Stimulated activated CD8-positive, alpha-beta memory T cell treated with anti-CD3 and anti-CD28 coated beads, Interleukin-7, amount 100 ng/mL, for 4 hours (primary cell): ENCODE measurements around the gene PKDREJ.
"Not testable (repeated sequence)": the region's sequence is repeated elsewhere in the genome, so short reads cannot be mapped to it uniquely, and the experiment has no call there.

ENCODE experiments used
- DNase-seq, 2 donors: peaks; one replicate each; pipeline ENCODE4 v3.0.0-alpha.2; 2020; ENCODE audit warnings: low read depth in 2 of 2

The PKDREJ gene

DNA sequence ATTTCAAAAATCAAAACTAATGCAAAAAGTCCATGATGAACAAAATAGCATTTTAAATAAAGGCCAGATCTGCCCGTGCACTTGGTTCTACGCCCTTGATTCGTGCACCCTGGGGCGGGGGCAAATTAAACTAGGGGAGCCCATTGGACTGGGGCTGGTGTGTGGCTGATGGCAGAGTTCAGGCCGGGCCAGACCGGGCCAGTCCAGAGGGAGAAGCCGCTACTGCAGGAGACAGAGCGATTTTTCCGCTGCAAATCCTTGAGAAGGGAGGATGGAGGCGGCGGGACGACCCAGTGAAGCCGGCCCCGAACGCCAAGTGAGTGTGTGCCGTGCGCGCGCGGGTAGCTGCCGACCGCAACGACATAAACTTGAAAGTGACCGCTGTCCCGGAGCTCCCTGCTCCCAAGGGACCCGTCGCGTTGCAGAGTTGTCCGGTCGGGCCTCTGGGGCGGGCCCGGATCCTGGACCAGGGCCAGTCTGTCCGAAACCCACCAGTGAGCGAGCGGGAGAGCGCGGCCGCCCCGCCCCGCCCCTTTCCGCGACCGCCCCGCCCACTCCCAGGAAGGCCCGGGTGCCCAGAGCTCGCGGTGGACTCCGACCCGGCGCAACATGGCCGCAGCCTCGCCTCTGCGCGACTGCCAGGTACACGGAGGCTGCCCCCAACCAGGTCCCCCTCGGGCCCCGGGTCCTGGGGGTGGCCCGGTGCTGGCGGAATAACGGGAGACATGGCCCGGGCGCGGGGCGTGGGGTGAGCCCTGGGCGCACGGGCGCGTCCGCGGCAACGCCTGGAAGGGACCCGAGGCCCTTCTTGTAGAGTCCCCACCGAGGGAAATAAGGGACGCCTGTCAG is 4.5 kb upstream of the PKDREJ start, which contains the start of gene TTC38:
TTC38 (plus strand) TSS at position 578 of the 849 bp plus-strand sequence; CDS start at position 610, 32 bp downstream.
- peak in 1 of 2 donors; percentile 53 for DNase-seq

DNA sequence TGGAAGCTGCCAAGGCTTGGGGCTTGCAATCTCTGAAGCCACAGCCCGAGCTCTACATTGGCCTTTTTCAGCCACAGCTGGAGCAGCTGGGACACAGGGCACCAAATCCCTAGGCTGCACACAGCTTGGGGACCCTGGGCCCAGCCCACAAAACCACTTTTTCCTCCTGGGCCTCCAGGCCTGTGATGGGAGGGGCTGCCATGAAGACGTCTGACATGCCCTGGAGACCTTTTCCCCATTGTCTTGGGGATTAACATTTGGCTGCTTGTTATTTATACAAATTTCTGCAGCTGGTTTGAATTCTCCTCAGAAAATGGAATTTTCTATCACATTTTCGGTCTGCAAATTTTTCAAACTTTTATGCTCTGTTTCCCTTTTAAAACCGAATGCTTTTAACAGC is 2.5 kb upstream of the PKDREJ start:
- DNase-seq = not testable (repeated sequence)

DNA sequence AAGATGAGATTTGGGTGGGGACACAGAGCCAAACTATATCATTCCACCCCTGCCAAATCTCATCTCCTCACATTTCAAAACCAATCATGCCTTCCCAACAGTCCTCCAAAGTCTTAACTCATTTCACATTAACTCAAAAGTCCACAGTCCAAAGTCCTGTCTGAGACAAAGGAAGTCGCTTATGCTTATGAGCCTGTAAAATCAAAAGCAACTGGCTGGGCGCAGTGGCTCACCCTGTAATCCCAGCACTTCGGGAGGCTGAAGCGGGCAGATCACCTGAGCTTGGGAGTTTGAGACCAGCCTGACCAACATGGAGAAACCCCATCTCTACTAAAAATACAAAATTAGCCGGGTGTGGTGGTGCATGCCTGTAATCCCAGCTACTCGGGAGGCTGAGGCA is 1.4 kb upstream of the PKDREJ start:
- not testable (repeated sequence) for DNase-seq

DNA sequence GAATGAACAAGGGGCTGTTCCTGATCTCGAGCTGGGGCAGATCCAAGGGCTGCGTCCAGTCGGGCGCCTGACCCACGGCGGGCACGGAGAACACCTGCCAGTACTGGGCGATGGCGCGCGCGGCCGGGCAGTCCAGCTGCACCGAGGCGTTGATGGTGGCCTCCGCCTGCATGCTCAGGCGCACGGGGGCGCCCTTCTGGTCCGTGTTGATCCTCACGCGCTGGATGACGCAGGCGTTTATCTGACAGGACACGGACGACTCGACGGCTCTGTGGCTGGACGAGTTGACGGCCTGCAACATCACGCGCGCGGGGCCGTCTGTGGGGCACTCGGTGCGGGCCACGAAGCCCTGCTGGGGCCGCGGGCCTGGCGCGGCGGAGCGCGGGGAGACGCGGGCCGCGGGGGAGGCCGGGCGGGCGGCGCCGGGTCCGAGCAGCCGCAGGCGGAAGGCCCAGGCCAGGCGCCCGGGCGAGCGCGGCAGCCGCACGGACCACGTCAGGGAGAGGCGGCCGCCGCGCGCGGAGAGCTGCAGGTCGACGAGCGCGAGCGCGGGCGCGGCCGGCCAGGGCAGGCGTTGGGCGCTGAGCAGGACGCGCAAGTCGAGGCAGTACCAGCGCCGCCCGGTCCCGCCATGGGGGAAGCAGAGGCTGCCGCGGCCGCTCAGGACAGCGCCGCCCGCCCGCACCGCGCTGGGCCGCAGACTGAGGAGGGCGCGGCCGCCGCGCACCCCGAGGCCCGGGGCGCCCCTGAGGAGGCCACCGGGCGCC is 511 bp downstream of the PKDREJ start:
- peak in 1 of 2 donors; percentile 27 for DNase-seq

DNA sequence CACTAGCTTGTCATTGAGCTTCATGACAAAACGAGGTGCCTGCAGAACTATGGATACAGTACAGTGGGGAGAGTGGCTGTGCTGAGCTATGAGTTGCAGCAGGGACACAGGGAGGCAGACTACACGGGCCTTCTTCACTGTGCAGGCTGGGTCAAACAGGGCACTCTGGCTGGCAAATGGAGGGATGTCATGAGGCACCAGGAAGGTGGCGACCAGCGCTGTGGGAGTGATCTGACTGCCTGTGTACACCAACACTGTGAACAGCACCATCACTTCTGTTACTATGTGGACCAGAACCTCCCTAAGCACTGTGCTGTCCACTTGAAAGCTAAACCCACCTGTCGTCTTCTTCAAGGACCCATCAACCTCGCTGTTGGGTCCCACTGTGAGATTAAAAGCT is 3.1 kb downstream of the PKDREJ start:
- no peak for DNase-seq

DNA sequence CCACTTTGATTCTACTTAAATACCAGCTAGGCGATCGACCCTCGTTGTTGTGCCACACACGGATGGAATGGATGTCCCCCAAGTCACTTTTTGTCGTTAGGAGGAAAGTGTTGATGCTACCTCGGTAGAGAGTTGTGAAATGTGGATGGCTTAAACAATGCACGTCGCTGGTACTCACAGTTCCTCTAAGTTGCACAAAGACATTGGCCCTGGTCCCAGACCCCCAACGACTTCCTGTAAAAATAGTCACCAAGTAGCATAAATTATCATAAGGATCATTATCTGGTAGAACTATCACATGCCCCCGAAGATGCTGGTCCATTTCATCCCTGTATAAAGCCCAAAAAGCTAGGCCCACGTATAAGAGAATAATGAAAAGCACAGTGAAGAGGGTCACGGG is 3.8 kb downstream of the PKDREJ start:
- DNase-seq = no peak

DNA sequence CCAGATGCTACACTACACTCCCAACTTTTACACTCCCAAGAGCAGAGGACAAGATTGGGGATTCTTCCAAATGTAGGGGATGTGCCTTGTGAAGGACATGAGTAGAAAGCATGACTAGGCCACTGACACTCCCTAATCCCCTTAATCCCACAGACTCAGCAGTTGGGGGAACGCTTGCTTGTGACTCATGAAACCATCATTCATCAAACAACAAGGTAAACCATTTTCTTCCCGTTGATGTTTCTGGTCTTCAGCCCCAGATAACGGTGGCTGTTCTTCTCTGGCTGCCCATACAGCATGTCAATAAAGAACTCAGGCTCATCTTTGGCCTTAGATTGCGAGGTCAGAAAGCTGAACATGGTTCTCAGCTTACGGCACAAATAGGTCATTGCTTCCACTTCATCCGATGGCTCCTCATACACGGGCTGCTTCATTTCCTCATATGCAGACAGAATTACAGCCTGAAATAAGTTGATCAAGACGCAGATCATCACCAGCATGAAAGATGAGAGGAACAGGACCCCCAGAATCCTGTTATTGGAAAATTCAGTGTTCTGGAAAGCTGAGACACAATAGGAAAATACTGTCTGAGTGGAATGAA is 6.7 kb downstream of the PKDREJ start:
- no peak for DNase-seq

DNA sequence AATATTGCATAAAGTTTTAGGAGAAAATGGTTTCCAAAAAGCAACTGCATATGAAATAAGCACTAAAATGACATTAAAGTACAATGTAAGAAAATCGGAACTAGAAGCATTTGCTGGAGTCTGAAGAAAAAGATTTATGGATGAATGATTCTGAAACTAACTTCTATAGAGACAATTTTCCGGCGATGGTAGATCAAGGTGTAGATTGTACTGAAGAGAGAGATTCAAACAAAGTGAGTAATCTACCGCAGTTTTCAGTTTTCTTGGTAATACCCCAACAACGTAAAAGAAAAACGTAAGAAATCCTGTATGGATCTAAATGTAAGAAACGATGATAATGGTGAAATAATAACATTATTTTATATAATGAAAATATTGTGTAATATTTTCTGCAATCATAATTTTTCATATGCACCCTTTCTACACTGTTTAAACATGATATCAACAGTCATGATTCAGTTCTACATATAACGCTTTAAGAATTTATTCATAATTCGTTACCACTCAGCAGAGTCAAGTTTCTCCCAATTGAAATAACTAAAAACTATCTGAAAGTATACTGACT is 11.2 kb downstream of the PKDREJ start:
- DNase-seq = no peak

DNA sequence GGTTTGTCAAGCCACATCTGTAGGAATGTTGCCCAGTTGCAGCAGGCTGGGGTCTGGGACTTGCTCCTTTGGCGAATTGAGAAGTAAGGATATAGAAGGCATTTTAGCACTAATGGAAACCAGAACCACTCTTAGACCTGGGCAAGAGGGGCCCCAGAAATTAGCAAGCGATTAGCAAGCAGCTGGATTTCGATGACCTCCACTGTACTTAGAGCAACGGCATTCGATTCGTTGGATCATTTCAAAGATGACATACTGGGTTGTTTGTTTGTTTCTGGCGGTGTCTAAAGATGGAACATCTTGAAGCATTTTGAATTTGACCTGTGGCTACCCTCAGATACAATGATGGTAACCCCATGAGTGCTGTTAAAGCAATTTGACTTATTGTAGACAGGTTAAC is 11.9 kb downstream of the PKDREJ start:
- no peak for DNase-seq

DNA sequence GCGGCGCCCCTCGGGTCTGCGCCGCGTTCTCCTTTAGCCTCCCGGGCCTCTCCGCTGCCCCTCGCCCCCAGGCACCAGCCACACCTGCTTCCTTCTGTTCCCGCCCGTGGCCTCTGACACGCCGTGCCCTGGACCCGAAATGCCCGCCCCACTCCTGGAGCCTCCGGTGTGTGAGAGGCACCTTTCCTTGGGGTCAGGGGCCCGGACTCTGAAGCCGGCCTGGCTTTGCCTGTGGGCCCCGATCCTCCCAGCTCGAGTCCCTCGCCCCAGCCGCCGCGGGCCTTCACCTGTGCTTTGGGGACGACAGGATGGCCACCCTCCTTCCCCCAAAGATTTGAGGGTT is 12.4 kb downstream of the PKDREJ start:
- DNase-seq = no peak

DNA sequence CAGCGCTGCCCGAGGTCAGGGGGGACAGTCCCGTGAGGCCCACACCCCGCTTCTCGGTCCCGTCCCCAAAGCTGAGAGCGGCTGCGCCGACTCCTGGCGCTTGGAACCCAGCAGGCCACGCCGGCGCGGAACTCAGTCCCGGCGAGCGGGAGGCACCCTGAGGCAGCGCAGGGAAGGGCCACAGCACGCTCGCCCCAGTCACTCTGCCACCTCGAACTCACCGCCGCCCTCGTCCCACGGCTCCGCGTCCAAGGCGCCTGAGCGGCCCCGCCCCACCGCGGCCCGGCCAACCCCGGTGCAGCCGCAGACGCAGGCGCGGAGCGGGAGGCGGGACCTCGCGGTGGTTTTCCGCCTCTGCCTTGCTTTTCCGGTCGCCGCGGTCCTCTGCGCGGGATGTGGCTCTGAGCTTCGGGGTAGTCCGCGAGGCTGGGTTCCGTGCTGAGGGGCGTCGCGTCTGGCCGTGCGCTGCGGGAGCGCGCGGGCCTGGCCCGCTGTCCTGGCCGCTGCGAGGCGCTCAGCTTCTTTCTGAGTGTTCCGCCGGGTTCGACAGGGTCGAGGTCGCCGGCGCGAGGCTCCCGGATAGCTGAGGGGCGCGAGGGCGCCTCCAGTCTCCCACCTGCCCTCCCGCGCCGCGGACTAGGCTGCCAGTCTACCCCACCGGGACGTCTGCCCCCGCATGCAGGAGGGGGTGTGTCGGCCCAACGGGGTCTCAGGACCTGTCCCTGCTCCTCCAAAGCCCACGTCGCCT is 12.9 kb downstream of the PKDREJ start, which contains the start of gene CDPF1:
CDPF1 (minus strand) TSS at position 259 of the 748 bp plus-strand sequence. CDS start 2,009 bp downstream, outside the sequence.
- DNase-seq = peak; percentile 77 to 93

DNA sequence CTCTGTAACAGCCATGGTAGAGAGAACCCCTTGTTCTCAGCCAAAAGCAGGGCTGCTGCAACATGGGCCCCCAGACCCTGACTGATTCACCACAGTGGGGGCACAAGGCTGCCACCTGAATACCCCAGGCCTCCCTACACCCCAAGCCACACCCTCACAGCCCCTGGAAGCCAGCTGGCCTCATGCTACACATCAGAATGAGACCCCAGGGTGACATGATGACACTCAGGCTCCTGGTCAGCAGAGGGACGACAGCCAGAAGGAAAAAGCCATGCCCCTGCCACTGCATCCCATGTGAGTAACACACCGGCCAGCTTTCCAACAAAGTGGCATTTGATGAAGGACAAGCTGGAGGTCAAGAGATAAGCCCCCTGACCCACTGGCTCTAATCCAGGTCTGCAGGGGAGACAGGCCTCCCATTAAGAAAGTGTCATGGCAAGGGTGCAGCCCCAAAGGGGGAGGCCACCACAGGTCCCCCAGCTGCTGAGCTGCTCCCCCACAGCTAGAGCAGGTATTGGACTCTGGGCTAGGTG is 15.6 kb downstream of the PKDREJ start:
- no peak for DNase-seq

DNA sequence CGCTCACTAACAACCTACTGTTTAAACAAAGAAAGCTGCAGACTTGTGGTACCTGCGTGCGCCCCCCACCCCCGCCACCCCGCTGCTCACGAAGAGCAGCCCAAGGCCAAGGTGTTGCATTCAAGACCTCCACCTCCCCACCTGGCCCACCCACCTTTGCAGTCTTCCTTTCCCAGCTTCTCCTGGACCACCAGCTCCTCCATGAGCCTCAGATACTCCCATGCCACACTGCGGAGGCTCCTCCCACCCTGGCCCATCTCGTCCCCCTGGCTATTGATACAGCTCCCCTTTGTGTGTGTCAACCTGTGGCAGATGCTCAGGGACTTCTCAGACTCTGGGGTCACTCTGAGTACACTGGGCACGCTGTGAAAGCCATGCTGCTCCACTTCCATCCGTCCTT is 17.0 kb downstream of the PKDREJ start:
- no peak for DNase-seq

DNA sequence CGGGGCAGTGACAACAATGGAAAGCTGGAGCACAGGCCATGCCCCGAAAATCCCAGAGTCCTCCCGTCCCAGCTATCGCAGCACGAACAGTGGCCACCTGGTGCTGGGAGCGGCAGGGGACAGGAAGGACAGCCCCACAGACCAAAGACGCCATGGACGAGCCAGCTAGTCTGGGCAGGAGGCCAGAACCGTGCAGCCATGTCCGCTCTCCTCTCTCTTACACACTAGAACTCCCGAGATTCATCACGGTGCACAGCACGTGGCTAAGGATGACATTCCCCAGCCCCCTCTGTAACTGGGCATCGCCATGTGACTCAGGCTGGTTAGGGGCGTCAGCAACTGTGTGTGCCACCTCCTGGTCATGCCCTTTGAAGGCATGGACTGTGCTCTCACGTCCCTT is 17.6 kb downstream of the PKDREJ start:
- DNase-seq = no peak

DNA sequence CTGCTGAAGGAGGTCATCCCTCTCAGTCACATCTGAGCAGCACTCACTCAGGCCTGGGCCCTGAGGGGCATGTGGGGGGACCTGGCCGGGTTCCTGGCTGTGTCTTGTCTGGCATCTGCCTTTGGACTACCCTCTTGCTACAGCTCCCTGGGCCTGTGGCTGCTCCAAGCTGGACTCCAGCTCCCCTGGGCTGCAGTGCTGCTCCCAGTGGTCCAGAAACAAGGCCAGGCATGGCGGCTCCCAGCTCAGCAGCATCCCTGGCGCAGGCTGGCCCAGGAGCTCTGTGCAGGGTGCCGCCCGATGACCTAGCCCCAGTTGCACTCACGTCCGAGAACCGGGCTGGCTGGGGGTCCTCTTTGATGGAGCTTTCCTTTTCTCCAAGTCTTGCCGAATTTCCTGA is 18.4 kb downstream of the PKDREJ start:
- no peak for DNase-seq

DNA sequence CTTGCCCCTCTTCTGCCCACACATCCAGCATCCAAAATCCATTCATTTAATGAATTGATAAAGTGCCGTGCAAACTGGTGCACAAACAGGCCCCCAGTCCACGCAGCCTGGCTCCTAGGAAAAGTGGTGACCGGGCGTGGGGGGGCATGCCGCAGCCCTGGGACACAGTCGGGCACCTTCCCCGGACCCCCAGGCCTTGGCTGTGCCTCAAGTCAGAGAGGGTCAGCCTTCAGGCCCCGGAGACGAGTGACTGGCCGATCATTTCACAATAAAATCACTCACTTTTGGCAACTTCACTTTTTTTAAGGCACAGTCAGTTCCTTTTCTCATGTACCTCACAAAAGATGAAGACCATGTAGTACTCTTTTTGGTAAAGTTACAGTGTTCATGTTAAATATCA is 21.1 kb downstream of the PKDREJ start:
- DNase-seq = no peak

DNA sequence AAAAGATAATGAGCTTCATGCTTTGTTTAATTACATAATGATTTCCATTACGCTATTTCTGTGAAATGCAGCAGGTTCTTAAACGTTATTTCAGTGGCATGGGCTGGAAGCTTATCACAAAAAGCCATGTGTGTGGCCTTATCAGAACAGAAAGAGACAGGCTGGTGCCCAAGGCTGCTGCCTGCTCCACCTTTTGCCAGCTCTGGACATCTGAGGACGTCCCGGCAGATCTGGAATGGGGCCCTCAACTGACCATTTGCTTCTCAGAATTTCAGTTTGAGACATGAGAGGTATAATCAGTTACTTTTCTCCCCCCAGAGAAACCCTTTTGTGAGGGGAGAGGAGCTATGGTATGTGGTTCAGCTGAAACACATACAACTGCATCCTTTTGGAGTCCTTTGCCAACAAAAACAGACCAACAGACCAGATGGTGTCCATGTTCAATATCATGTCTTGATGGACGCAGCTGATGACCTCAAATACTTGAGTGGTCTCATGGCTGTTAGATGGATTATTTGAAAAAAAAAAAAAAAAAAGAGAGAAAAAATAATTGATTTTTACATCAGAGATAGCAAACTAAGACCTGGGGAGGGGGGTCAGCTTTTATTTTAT is 21.6 kb downstream of the PKDREJ start:
- DNase-seq = no peak

DNA sequence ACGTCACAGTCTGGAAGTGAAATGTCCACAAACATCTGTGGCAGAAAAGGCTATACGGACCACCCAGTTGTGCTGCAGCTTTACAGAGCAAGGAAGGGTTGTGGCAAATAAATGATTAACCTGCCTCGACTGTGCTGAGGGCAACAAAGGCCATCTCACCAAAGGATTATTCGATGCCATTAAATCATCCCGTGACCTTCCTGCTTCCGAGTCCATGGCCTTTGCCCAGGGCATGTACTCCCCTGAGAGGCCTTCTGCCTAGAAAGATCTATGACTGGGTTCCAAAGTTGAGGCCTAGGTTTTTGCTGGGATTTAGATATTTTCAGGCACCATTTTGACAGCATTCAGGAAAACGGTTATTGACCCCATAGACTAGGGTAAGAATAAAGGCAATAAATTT is 22.2 kb downstream of the PKDREJ start:
- no peak for DNase-seq

DNA sequence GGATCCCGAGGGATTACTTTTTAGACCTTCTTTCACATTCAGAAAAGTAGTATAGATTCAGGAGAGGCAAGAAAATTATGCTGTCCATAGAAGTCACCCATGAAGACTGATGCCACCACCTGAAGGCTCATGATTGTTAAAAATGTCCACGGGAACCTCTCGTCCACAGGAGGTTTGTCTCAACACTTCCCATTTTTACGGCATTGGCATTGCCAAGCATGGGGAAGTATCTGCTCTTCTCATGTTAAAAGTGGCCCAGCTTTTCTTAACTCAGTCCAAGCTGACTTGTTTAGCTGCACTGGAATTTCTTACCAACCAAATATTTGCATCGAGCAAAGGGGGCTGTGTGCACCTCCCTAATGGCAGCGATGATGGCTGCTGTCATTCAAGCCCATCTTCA is 22.6 kb downstream of the PKDREJ start:
- DNase-seq = no peak

DNA sequence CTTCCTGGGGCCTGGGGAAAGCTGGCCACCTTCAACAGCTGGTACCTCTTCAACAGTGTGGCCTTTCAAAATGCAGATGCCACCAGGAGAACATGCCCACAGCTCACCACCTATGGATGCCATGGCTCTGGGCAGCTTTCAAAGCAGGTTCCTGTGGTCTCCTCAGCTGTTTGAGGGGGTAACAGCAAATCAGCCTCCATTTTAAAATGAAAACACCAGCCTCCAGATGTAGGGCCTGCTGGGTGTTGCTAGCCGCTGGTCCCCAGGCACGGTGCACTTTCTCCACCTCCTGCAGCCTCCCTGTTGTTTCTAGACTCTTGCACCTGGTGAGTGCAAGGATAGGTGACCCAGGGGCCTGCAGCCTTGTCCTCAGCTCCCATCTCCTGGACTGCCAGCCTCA is 23.1 kb downstream of the PKDREJ start:
- DNase-seq = no peak
